Measurements from ENCODE around the gene DQX1.

- no peak for TF ChIP-seq POLR2A (IDR thresholded peaks at IDR 0.05)
- TF ChIP-seq, protein P1, sequence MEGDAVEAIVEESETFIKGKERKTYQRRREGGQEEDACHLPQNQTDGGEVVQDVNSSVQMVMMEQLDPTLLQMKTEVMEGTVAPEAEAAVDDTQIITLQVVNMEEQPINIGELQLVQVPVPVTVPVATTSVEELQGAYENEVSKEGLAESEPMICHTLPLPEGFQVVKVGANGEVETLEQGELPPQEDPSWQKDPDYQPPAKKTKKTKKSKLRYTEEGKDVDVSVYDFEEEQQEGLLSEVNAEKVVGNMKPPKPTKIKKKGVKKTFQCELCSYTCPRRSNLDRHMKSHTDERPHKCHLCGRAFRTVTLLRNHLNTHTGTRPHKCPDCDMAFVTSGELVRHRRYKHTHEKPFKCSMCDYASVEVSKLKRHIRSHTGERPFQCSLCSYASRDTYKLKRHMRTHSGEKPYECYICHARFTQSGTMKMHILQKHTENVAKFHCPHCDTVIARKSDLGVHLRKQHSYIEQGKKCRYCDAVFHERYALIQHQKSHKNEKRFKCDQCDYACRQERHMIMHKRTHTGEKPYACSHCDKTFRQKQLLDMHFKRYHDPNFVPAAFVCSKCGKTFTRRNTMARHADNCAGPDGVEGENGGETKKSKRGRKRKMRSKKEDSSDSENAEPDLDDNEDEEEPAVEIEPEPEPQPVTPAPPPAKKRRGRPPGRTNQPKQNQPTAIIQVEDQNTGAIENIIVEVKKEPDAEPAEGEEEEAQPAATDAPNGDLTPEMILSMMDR (IDR thresholded peaks at IDR 0.05) = no peak
These were observed 34.1 kb downstream of the DQX1 start for GRCh38 chr2:74491648-74492544.
